ENCODE measurements around the gene YKT6. TPM values are rescaled to one million over a fixed set of nuclear protein-coding genes. Genes with fewer than 3 reads are reported as not detected.

Gene YKT6
- 110 to 128 TPM (median 123 TPM) in 5 replicates for total RNA-seq (2022; extraction: Qiagen RNA extraction; ENCODE audit: low read depth)

GRCh38 chr7:44200699-44201461 is at the start of gene YKT6:
Gene YKT6 (plus strand): TSS chr7:44200978. CDS start chr7:44201136, 158 bp downstream.

GRCh38 chr7:44189286-44189992 is 11.3 kb upstream of the YKT6 start, which contains the start of gene GCK:
Gene GCK (minus strand): TSS chr7:44189439. CDS start chr7:44188953, 486 bp downstream.

Other genes with a start within 250 kb of the YKT6 start
- not detected in 5 replicates for gene SPDYE1, start 203.1 kb upstream of the YKT6 start, total RNA-seq (2022; extraction: Qiagen RNA extraction; ENCODE audit: low read depth)
- 65.7 to 74.1 TPM (median 66.9 TPM) in 5 replicates for gene DBNL, start 156.3 kb upstream of the YKT6 start, total RNA-seq (2022; extraction: Qiagen RNA extraction; ENCODE audit: low read depth)
- gene PGAM2, start 135.4 kb upstream of the YKT6 start, total RNA-seq (2022; extraction: Qiagen RNA extraction; ENCODE audit: low read depth) = 0.11 TPM in 1 of 5 replicates, not detected in the others
- gene POLM, start 118.4 kb upstream of the YKT6 start, total RNA-seq (2022; extraction: Qiagen RNA extraction; ENCODE audit: low read depth) = 4.7 to 8.5 TPM (median 7.7 TPM) in 5 replicates
- gene AEBP1, start 96.6 kb upstream of the YKT6 start, total RNA-seq (2022; extraction: Qiagen RNA extraction; ENCODE audit: low read depth) = not detected in 5 replicates
- 142 to 177 TPM (median 159 TPM) in 5 replicates for gene POLD2, start 77.4 kb upstream of the YKT6 start, total RNA-seq (2022; extraction: Qiagen RNA extraction; ENCODE audit: low read depth)
- not detected in 5 replicates for gene MYL7, start 59.6 kb upstream of the YKT6 start, total RNA-seq (2022; extraction: Qiagen RNA extraction; ENCODE audit: low read depth)
- not detected in 5 replicates for gene GCK, start 11.5 kb upstream of the YKT6 start, total RNA-seq (2022; extraction: Qiagen RNA extraction; ENCODE audit: low read depth)
- gene CAMK2B, start 124.6 kb downstream of the YKT6 start, total RNA-seq (2022; extraction: Qiagen RNA extraction; ENCODE audit: low read depth) = 0.15 to 0.28 TPM (median 0.20 TPM) in 5 replicates